Activated gamma-delta T cell (primary cell): ENCODE measurements around the gene CISD3.

Experiments used
- DNase-seq: peaks from one replicate; lab custom pipeline; 2025; lab: John Stamatoyannopoulos, UW

CISD3 gene

GRCh38 chr17:38728290-38728831 is 1.8 kb upstream of the CISD3 start:
- DNase-seq = no peak

GRCh38 chr17:38729368-38729885 is 714 bp upstream of the CISD3 start:
- no peak for DNase-seq

- DNase-seq = no peak
Observed at GRCh38 chr17:38730526-38731379, 612 bp downstream of the CISD3 start.

- DNase-seq = no peak
Observed at GRCh38 chr17:38731526-38732294, 1.6 kb downstream of the CISD3 start.

- no peak for DNase-seq
Observed at GRCh38 chr17:38732376-38733281, 2.5 kb downstream of the CISD3 start.

- no peak for DNase-seq
Observed at GRCh38 chr17:38733282-38733981, 3.3 kb downstream of the CISD3 start.

GRCh38 chr17:38733982-38734973 is 4.1 kb downstream of the CISD3 start:
- no peak for DNase-seq

GRCh38 chr17:38735161-38735997 is 5.2 kb downstream of the CISD3 start:
- DNase-seq = no peak

GRCh38 chr17:38738007-38738662 is 8.0 kb downstream of the CISD3 start:
- no peak for DNase-seq

- no peak for DNase-seq
Observed at GRCh38 chr17:38738686-38739085, 8.5 kb downstream of the CISD3 start.

- no peak for DNase-seq
Observed at GRCh38 chr17:38739305-38739704, 9.2 kb downstream of the CISD3 start.

GRCh38 chr17:38740044-38740443 is 9.9 kb downstream of the CISD3 start:
- no peak for DNase-seq

- DNase-seq = no peak
Observed at GRCh38 chr17:38740806-38741205, 10.7 kb downstream of the CISD3 start.

- no peak for DNase-seq
Observed at GRCh38 chr17:38741461-38741860, 11.3 kb downstream of the CISD3 start.

GRCh38 chr17:38741921-38742410 is 11.8 kb downstream of the CISD3 start:
- no peak for DNase-seq

- no peak for DNase-seq
Observed at GRCh38 chr17:38742411-38743308, 12.5 kb downstream of the CISD3 start.
